ENCODE results near the gene CCDC66. TPM values are rescaled to one million over a fixed set of nuclear protein-coding genes. Genes with fewer than 3 reads are reported as not detected.

The CCDC66 gene
- total RNA-seq, 5 donors from 2014 or later (not counting 1 experiment from before 2014, with no cell fraction given): 57.8 to 75.2 (median 72.6) TPM

DNA sequence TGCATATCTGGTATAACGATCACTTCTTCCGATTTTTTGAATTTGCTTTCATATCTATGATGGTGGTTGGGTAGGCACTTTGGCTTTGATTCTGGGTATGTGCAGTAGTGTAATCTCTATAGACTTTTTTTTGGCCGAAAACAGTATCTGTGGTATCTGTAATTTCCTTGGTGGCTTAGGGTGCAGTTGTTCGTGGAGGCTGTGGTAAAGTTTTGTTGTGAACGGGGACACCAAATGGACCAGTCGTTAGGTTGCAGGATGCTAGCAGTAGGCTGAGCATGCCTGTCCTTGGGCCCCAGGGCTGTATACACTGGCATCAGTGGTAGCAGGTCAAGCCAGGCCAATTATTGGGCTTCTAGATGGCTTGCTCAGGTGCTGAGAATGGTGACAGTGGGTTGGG is 55.2 kb downstream of the CCDC66 start:
- 49% methylated on average over 4 of the region's 6 CpGs for WGBS (ENCODE audit: insufficient coverage)
- peak in 2 of 4 experiments; percentile 24 to 31 for ATAC-seq (replicated peaks in 1 of 4)
- H3K9me3 Mint-ChIP-seq: peaks cover 0 to 4% (median 0%) of the 10 kb centered on the region in 3 donors
- no peaks in the 10 kb centered on the region for H3K27me3 Mint-ChIP-seq
- no peak for DNase-seq
- CTCF ChIA-PET: interaction anchor here (0.8 to 1.0 kb wide), 2 partner anchors 9 to 187 kb away, joined by 3 read pairs; no protein-coding TSS in a partner anchor
- H3K36me3 Mint-ChIP-seq: peaks cover 73% of the 10 kb centered on the region
- peak overlapping the region; percentile 78 to 89 for H3K27ac Mint-ChIP-seq
- POLR2A ChIA-PET: interaction anchor here in 1 of 2 donors (0.5 kb wide), 1 partner anchor 9 kb away, joined by 8 read pairs; no protein-coding TSS in a partner anchor
- H3K27me3 ChIP-seq (replicated peaks in 1 of 2; ENCODE audit: control insufficient read depth in 2 of 2, extremely low read depth in 1 of 2, insufficient read depth in 2 of 2, low read length in 1 of 2): no peaks in the 10 kb centered on the region
- H3K4me3 Mint-ChIP-seq: peak overlapping the region; percentile 1 to 47 (median 3)
- no peaks in the 10 kb centered on the region for H3K9me3 ChIP-seq
- H3K4me3 ChIP-seq (ENCODE audit: control insufficient read depth in 1 of 2, extremely low read depth in 1 of 2, low read length in 1 of 2): no peak overlapping the region
- peaks cover 10 to 28% of the 10 kb centered on the region in 2 experiments for H3K4me1 ChIP-seq (ENCODE audit: control insufficient read depth in 1 of 2, extremely low read depth in 1 of 2, insufficient read depth in 2 of 2, low read length in 2 of 2)
- peaks cover 74 to 75% (median 74%) of the 10 kb centered on the region in 3 donors for H3K4me1 Mint-ChIP-seq
- H3K36me3 ChIP-seq (ENCODE audit: control insufficient read depth in 2 of 2, extremely low read depth in 1 of 2, insufficient read depth in 1 of 2, low read length in 1 of 2): peaks cover 8 to 36% of the 10 kb centered on the region in 2 donors
- peak overlapping the region; percentile 20 for H3K27ac ChIP-seq (ENCODE audit: low read length)

DNA sequence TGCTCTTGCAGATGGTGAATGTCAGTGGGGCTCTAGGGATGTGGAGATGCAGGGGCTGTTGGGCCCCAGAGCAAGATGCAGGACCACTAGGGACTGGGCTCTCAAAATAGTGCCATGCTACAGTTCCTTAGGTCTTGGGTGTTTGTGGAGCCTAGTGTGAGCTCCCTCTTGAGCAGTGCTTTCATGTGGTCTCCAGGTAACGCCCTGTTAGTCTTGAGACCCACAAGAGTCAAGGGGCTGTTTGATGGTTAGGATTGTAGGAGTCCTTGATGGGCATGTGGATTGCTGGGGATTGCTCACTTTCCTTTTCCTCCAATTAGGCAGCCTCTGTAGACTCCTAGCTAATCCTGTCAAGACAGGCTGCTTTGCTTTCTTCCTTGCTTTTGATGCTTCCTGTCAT is 56.0 kb downstream of the CCDC66 start:
- Histone ChIP-seq H3K4me3 (ENCODE audit: control insufficient read depth in 1 of 2, extremely low read depth in 1 of 2, low read length in 1 of 2) (no peak overlapping the region), H3K27me3 (replicated peaks in 1 of 2; ENCODE audit: control insufficient read depth in 2 of 2, extremely low read depth in 1 of 2, insufficient read depth in 2 of 2, low read length in 1 of 2) (no peaks in the 10 kb centered on the region), H3K9me3 (no peaks in the 10 kb centered on the region), H3K4me1 (ENCODE audit: control insufficient read depth in 1 of 2, extremely low read depth in 1 of 2, insufficient read depth in 2 of 2, low read length in 2 of 2) (peaks cover 10 to 28% of the 10 kb centered on the region in 2 experiments), H3K36me3 (ENCODE audit: control insufficient read depth in 2 of 2, extremely low read depth in 1 of 2, insufficient read depth in 1 of 2, low read length in 1 of 2) (peaks cover 8 to 45% of the 10 kb centered on the region in 2 donors), H3K27ac (ENCODE audit: low read length) (no peak overlapping the region)
- Mint-ChIP-seq H3K27me3 (no peaks in the 10 kb centered on the region), H3K36me3 (peaks cover 74% of the 10 kb centered on the region), H3K4me1 (peaks cover 66% of the 10 kb centered on the region in 3 donors), H3K27ac (peak overlapping the region; percentile 78 to 89), H3K9me3 (peaks cover 0 to 4% (median 0%) of the 10 kb centered on the region in 3 donors), H3K4me3 (peak overlapping the region in 1 of 3 donors; percentile 47)
- DNase-seq: no peak
- ChIA-PET POLR2A (interaction anchor here in 1 of 2 donors (0.5 kb wide), 1 partner anchor 58 kb away, joined by 3 read pairs; no protein-coding TSS in a partner anchor), CTCF (interaction anchor here in 1 of 2 donors (0.7 kb wide), 1 partner anchor 19 kb away, joined by 3 read pairs; no protein-coding TSS in a partner anchor)
- ATAC-seq (replicated peaks in 1 of 4): peak in 3 of 4 experiments; percentile 58 to 63 (median 61)
- WGBS (ENCODE audit: insufficient coverage): 20% methylated on average over 1 of the region's 1 CpG

DNA sequence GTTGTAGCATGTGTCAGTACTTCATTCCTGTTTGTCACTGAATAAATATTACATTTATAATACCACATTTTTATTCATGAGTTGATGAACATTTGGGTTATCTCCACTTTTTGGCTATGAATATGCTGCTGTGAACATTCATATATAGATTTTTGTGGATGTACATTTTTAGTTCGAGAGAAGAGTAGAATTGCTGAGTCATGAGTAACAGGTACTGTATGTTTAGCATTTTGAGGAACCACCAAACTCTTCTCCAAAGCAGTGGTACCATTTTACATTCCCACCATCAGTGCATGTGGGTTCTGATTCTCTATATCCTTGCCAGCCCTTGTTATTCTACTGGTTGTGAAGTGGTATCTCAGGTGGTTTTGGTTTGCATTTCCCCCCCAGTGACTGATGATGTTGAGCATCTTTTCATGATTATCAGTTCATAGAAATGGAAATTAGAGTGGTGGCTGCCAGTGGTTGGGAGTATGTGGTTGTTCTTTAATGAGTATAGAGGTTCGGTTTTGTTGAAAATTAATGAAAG is 59.6 kb downstream of the CCDC66 start:
- WGBS (ENCODE audit: insufficient coverage): no CpG with 5 or more reads among the region's 2 CpGs
- POLR2A ChIA-PET: no interaction called here

GRCh38 chr3:56620371-56620770 is 63.4 kb downstream of the CCDC66 start:
- Histone ChIP-seq H3K4me3 (ENCODE audit: control insufficient read depth in 1 of 2, extremely low read depth in 1 of 2, low read length in 1 of 2) (no peak overlapping the region), H3K4me1 (ENCODE audit: control insufficient read depth in 1 of 2, extremely low read depth in 1 of 2, insufficient read depth in 2 of 2, low read length in 2 of 2) (no peaks in the 10 kb centered on the region), H3K9me3 (no peaks in the 10 kb centered on the region), H3K27ac (ENCODE audit: low read length) (no peak overlapping the region), H3K27me3 (replicated peaks in 1 of 2; ENCODE audit: control insufficient read depth in 2 of 2, extremely low read depth in 1 of 2, insufficient read depth in 2 of 2, low read length in 1 of 2) (no peaks in the 10 kb centered on the region), H3K36me3 (ENCODE audit: control insufficient read depth in 2 of 2, extremely low read depth in 1 of 2, insufficient read depth in 1 of 2, low read length in 1 of 2) (peaks cover 0 to 84% of the 10 kb centered on the region in 2 donors)
- Mint-ChIP-seq H3K36me3 (peaks cover 65% of the 10 kb centered on the region), H3K27ac (peak overlapping the region; percentile 33 to 72), H3K4me3 (no peak overlapping the region), H3K27me3 (no peaks in the 10 kb centered on the region), H3K4me1 (peaks cover 7 to 20% (median 17%) of the 10 kb centered on the region in 3 donors), H3K9me3 (no peaks in the 10 kb centered on the region)
- CTCF ChIA-PET: interaction anchor here in 1 of 2 donors (1.0 kb wide), 1 partner anchor 9 kb away, joined by 3 read pairs; no protein-coding TSS in a partner anchor
- ATAC-seq (replicated peaks in 1 of 4): no peak
- WGBS (ENCODE audit: insufficient coverage): no CpG with 5 or more reads among the region's 2 CpGs
- DNase-seq: no peak
- POLR2A ChIA-PET: no interaction called here

More for the DNA sequence above, 59.6 kb downstream of the CCDC66 start:
- peaks cover 65% of the 10 kb centered on the region for H3K36me3 Mint-ChIP-seq
- H3K4me3 Mint-ChIP-seq: no peak overlapping the region
- peaks cover 0 to 4% (median 0%) of the 10 kb centered on the region in 3 donors for H3K9me3 Mint-ChIP-seq
- CTCF ChIA-PET: no interaction called here
- no peaks in the 10 kb centered on the region for H3K27me3 Mint-ChIP-seq
- Histone ChIP-seq H3K36me3 (ENCODE audit: control insufficient read depth in 2 of 2, extremely low read depth in 1 of 2, insufficient read depth in 1 of 2, low read length in 1 of 2) (peaks cover 8 to 79% of the 10 kb centered on the region in 2 donors), H3K4me1 (ENCODE audit: control insufficient read depth in 1 of 2, extremely low read depth in 1 of 2, insufficient read depth in 2 of 2, low read length in 2 of 2) (peaks cover 8 to 18% of the 10 kb centered on the region in 2 experiments), H3K4me3 (ENCODE audit: control insufficient read depth in 1 of 2, extremely low read depth in 1 of 2, low read length in 1 of 2) (no peak overlapping the region), H3K9me3 (no peaks in the 10 kb centered on the region), H3K27ac (ENCODE audit: low read length) (no peak overlapping the region), H3K27me3 (replicated peaks in 1 of 2; ENCODE audit: control insufficient read depth in 2 of 2, extremely low read depth in 1 of 2, insufficient read depth in 2 of 2, low read length in 1 of 2) (no peaks in the 10 kb centered on the region)
- peaks cover 31 to 37% (median 33%) of the 10 kb centered on the region in 3 donors for H3K4me1 Mint-ChIP-seq
- no peak for DNase-seq
- H3K27ac Mint-ChIP-seq: peak overlapping the region; percentile 52 to 72
- no peak for ATAC-seq (replicated peaks in 1 of 4)

GRCh38 chr3:56621681-56622080 is 64.7 kb downstream of the CCDC66 start:
- Mint-ChIP-seq H3K27me3 (no peaks in the 10 kb centered on the region), H3K27ac (peak overlapping the region in 1 of 2 donors; percentile 72)

DNA sequence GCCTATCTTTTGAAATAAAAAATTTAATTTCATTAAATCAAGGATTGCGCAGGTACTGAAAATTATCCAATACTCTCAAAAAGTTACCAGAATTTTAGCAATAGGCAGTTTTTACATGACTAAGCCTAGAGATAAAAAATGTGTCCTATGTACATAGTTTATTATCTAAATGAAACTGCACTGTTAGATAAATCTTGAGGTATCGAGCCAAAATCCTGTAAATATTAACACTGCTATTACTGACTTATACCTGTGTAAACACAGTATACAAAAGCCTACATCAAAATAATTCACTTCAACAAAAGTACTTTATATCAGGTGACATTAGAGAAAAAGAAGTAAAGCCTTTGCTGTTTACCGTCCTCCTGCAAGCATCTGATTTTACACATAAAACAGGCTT is 65.4 kb downstream of the CCDC66 start:
- no peak for ATAC-seq (replicated peaks in 1 of 4)
- POLR2A ChIA-PET: no interaction called here
- peaks cover 60% of the 10 kb centered on the region for H3K36me3 Mint-ChIP-seq
- Histone ChIP-seq H3K27me3 (replicated peaks in 1 of 2; ENCODE audit: control insufficient read depth in 2 of 2, extremely low read depth in 1 of 2, insufficient read depth in 2 of 2, low read length in 1 of 2) (no peaks in the 10 kb centered on the region), H3K9me3 (no peaks in the 10 kb centered on the region), H3K4me3 (ENCODE audit: control insufficient read depth in 1 of 2, extremely low read depth in 1 of 2, low read length in 1 of 2) (no peak overlapping the region), H3K4me1 (ENCODE audit: control insufficient read depth in 1 of 2, extremely low read depth in 1 of 2, insufficient read depth in 2 of 2, low read length in 2 of 2) (no peaks in the 10 kb centered on the region), H3K27ac (ENCODE audit: low read length) (no peak overlapping the region), H3K36me3 (ENCODE audit: control insufficient read depth in 2 of 2, extremely low read depth in 1 of 2, insufficient read depth in 1 of 2, low read length in 1 of 2) (peaks cover 0 to 88% of the 10 kb centered on the region in 2 donors)
- CTCF ChIA-PET: no interaction called here
- peaks cover 0 to 17% (median 13%) of the 10 kb centered on the region in 3 donors for H3K4me1 Mint-ChIP-seq
- H3K4me3 Mint-ChIP-seq: no peak overlapping the region
- H3K27me3 Mint-ChIP-seq: no peaks in the 10 kb centered on the region
- H3K27ac Mint-ChIP-seq: no peak overlapping the region
- WGBS (ENCODE audit: insufficient coverage): no CpG with 5 or more reads among the region's 3 CpGs
- no peaks in the 10 kb centered on the region for H3K9me3 Mint-ChIP-seq
- DNase-seq: no peak

More at GRCh38 chr3:56621681-56622080, 64.7 kb downstream of the CCDC66 start:
- 100% methylated on average over 1 of the region's 3 CpGs for WGBS (ENCODE audit: insufficient coverage)
- Histone ChIP-seq H3K9me3 (no peaks in the 10 kb centered on the region), H3K4me1 (ENCODE audit: control insufficient read depth in 1 of 2, extremely low read depth in 1 of 2, insufficient read depth in 2 of 2, low read length in 2 of 2) (no peaks in the 10 kb centered on the region), H3K27me3 (replicated peaks in 1 of 2; ENCODE audit: control insufficient read depth in 2 of 2, extremely low read depth in 1 of 2, insufficient read depth in 2 of 2, low read length in 1 of 2) (no peaks in the 10 kb centered on the region), H3K27ac (ENCODE audit: low read length) (no peak overlapping the region), H3K36me3 (ENCODE audit: control insufficient read depth in 2 of 2, extremely low read depth in 1 of 2, insufficient read depth in 1 of 2, low read length in 1 of 2) (peaks cover 0 to 88% of the 10 kb centered on the region in 2 donors), H3K4me3 (ENCODE audit: control insufficient read depth in 1 of 2, extremely low read depth in 1 of 2, low read length in 1 of 2) (no peak overlapping the region)
- ATAC-seq (replicated peaks in 1 of 4): no peak
- ChIA-PET POLR2A (interaction anchor here (0.6 kb wide), 2 partner anchors 9 to 921 kb away, joined by 8 to 10 read pairs; no protein-coding TSS in a partner anchor), CTCF (interaction anchor here (0.6 kb wide), 2 partner anchors 9 to 1042 kb away, joined by 3 to 4 read pairs; no protein-coding TSS in a partner anchor)
- no peak for DNase-seq
- no peaks in the 10 kb centered on the region for H3K9me3 Mint-ChIP-seq
- peaks cover 1 to 15% (median 10%) of the 10 kb centered on the region in 3 donors for H3K4me1 Mint-ChIP-seq
- H3K4me3 Mint-ChIP-seq: no peak overlapping the region
- peaks cover 60% of the 10 kb centered on the region for H3K36me3 Mint-ChIP-seq

Measured in T-cell (primary cell).